GM23338 (cell line): ENCODE results near the gene FCHSD2. TPM values are rescaled to one million over a fixed set of nuclear protein-coding genes. Genes with fewer than 3 reads are reported as not detected.

ENCODE experiments used
- ATAC-seq: fragments of 200-7000 bp; cut with Tn5 transposase; 3 replicates; pipeline ENCODE4 v1.9.1; 2020
- DNase-seq: peaks from one replicate; pipeline ENCODE4 v3.0.0-alpha.2; 2015; ENCODE audit warnings: low spot score
- H2AFZ ChIP-seq: fragments of 200-600 bp; sonication (generic); 2 replicates; pipeline ENCODE4 v1.8.0; 2016; ENCODE audit warnings: antibody characterized with exemption, mild to moderate bottlenecking, moderate library complexity
- H3F3A ChIP-seq: fragments of 200-600 bp; sonication (generic); replicated peaks from 2 replicates; pipeline ENCODE4 v1.8.0; 2017; ENCODE audit warnings: antibody characterized with exemption, mixed run types, low read depth
- H3K27ac ChIP-seq: fragments of 200-600 bp; sonication (generic); 2 replicates; pipeline ENCODE4 v1.6.1; 2016; ENCODE audit warnings: low read depth
- H3K27me3 ChIP-seq: fragments of 200-600 bp; sonication (generic); 2 replicates; pipeline ENCODE4 v1.8.0; 2016; ENCODE audit warnings: mild to moderate bottlenecking, mixed run types, moderate library complexity; ENCODE audit not compliant: insufficient read depth
- H3K36me3 ChIP-seq: fragments of 200-600 bp; sonication (generic); 2 replicates; pipeline ENCODE4 v1.8.0; 2016; ENCODE audit warnings: mild to moderate bottlenecking; ENCODE audit not compliant: insufficient read depth
- H3K4me1 ChIP-seq: fragments of 200-600 bp; sonication (generic); 2 replicates; pipeline ENCODE4 v1.8.0; 2016; ENCODE audit warnings: mild to moderate bottlenecking, moderate library complexity; ENCODE audit not compliant: insufficient read depth
- H3K4me2 ChIP-seq: fragments of 200-600 bp; sonication (generic); 2 replicates; pipeline ENCODE4 v1.7.1; 2017; ENCODE audit warnings: mixed run types
- H3K4me3 ChIP-seq: fragments of 200-600 bp; sonication (generic); 2 replicates; pipeline ENCODE4 v1.6.1; 2016; ENCODE audit warnings: mixed run types
- H3K79me2 ChIP-seq: fragments of 200-600 bp; sonication (generic); replicated peaks from 2 replicates; pipeline ENCODE4 v1.8.0; 2017; ENCODE audit warnings: mild to moderate bottlenecking; ENCODE audit not compliant: insufficient read depth
- H3K9me2 ChIP-seq: fragments of 200-600 bp; sonication (generic); 2 replicates; pipeline ENCODE4 v1.8.0; 2017; ENCODE audit not compliant: insufficient read depth
- H4K20me1 ChIP-seq: fragments of 200-600 bp; sonication (generic); replicated peaks from 2 replicates; pipeline ENCODE4 v1.8.0; 2017; ENCODE audit warnings: mild to moderate bottlenecking; ENCODE audit not compliant: insufficient read depth
- H3K27ac Mint-ChIP-seq: 2 replicates; pipeline ENCODE4 v1.8.0; 2020; ENCODE audit warnings: inconsistent platforms, mild to moderate bottlenecking, moderate library complexity, mixed read lengths
- H3K27me3 Mint-ChIP-seq: 3 replicates; pipeline ENCODE4 v1.8.0; 2022; ENCODE audit warnings: low read depth, mild to moderate bottlenecking, moderate library complexity, mixed read lengths, inconsistent platforms; ENCODE audit not compliant: insufficient read depth, poor library complexity
- H3K36me3 Mint-ChIP-seq: 3 replicates; pipeline ENCODE4 v1.8.0; 2021; ENCODE audit warnings: low read depth, mild to moderate bottlenecking, inconsistent platforms, moderate library complexity, mixed read lengths
- H3K4me1 Mint-ChIP-seq: 3 replicates; pipeline ENCODE4 v1.8.0; 2020; ENCODE audit warnings: mild to moderate bottlenecking, inconsistent platforms, mixed read lengths
- H3K4me3 Mint-ChIP-seq: 3 replicates; pipeline ENCODE4 v1.8.0; 2021; ENCODE audit warnings: moderate library complexity, mild to moderate bottlenecking, inconsistent platforms, mixed read lengths
- H3K9me3 Mint-ChIP-seq: 3 replicates; pipeline ENCODE4 v1.8.0; 2020; ENCODE audit warnings: moderate library complexity, mild to moderate bottlenecking, inconsistent platforms, mixed read lengths
- CREB1 ChIP-seq: fragments of 250-450 bp; sonication (Bioruptor Pico); IDR thresholded peaks from 2 replicates; pipeline ENCODE4 v1.5.0; 2020; ENCODE audit warnings: low read depth, mild to moderate bottlenecking, moderate library complexity
- CTCF ChIP-seq, 2 experiments: fragments of 200-600 bp in 1 of 2; sonication (generic) in 1 of 2; conservative IDR thresholded peaks; 2 replicates each; pipeline versions ENCODE4 v1.5.1 to v1.6.1; 2016 to 2017; ENCODE audit warnings: antibody characterized with exemption in 2 of 2, low read depth in 2 of 2, mild to moderate bottlenecking in 2 of 2, moderate library complexity in 1 of 2
- ETS1 ChIP-seq: IDR thresholded peaks from 2 replicates; pipeline ENCODE4 v1.6.1; 2016; ENCODE audit warnings: antibody characterized with exemption
- EZH2 ChIP-seq: fragments of 200-600 bp; sonication (generic); IDR thresholded peaks from one replicate; pipeline ENCODE4 v1.8.0; 2017; ENCODE audit warnings: antibody characterized with exemption, mild to moderate bottlenecking, low read depth; ENCODE audit not compliant: unreplicated experiment
- EZH2phosphoT487 ChIP-seq: fragments of 200-600 bp; sonication (generic); IDR thresholded peaks from one replicate; pipeline ENCODE4 v1.8.1; 2018; ENCODE audit warnings: antibody characterized with exemption; ENCODE audit not compliant: unreplicated experiment
- JUNB ChIP-seq: IDR thresholded peaks from one replicate; pipeline ENCODE4 v1.6.1; 2016; ENCODE audit warnings: antibody characterized with exemption; ENCODE audit not compliant: unreplicated experiment
- NANOG ChIP-seq: IDR thresholded peaks from 2 replicates; pipeline ENCODE4 v1.6.1; 2016; ENCODE audit warnings: antibody characterized with exemption, borderline replicate concordance
- POLR2AphosphoS5 ChIP-seq: IDR thresholded peaks from 2 replicates; pipeline ENCODE4 v1.6.1; 2016; ENCODE audit warnings: antibody characterized with exemption, low read depth
- REST ChIP-seq: IDR thresholded peaks from one replicate; pipeline ENCODE4 v1.6.1; 2018; ENCODE audit warnings: antibody characterized with exemption; ENCODE audit not compliant: unreplicated experiment
- STAT1 ChIP-seq: IDR thresholded peaks from one replicate; pipeline ENCODE4 v1.6.1; 2016; ENCODE audit warnings: antibody characterized with exemption; ENCODE audit not compliant: unreplicated experiment
- ZNF114 ChIP-seq: fragments of 250-450 bp; sonication (Bioruptor Pico); IDR thresholded peaks from 2 replicates; pipeline ENCODE4 v1.5.0; 2020; ENCODE audit warnings: mild to moderate bottlenecking, moderate library complexity
- ZNF331 ChIP-seq: fragments of 250-450 bp; sonication (Bioruptor Pico); IDR thresholded peaks from 2 replicates; pipeline ENCODE4 v1.5.0; 2020; ENCODE audit warnings: low read depth, mild to moderate bottlenecking, moderate library complexity
- ZNF462 ChIP-seq: fragments of 250-450 bp; sonication (Bioruptor Pico); IDR thresholded peaks from 2 replicates; pipeline ENCODE4 v1.5.0; 2020; ENCODE audit warnings: mild to moderate bottlenecking, moderate library complexity
- polyA plus RNA-seq: library from polyadenylated mRNA; unstranded; fragments of >200 nt; fragmentation: Nextera tagmentation; extraction: Ambion mirVana; gene quantifications from 2 replicates; pipeline ENCODE4 v1.2.1, GENCODE V29; 2016
- total RNA-seq: library from RNA; depleted of rRNA; stranded (reverse); fragments of >200 nt; shearing (Covaris generic); gene quantifications from 2 replicates; pipeline ENCODE4 v1.2.3, GENCODE V29; 2014

The FCHSD2 gene
- total and polyA plus RNA-seq, 2 experiments from 2014 or later = 3.6 to 5.2 TPM

GRCh38 chr11:72863091-72863490, 279.0 kb downstream of the FCHSD2 start:
- Histone ChIP-seq H3K27ac (no peak overlapping the region), H3K9me2 (no peaks in the 10 kb centered on the region), H2AFZ (no peak overlapping the region), H4K20me1 (no peaks in the 10 kb centered on the region), H3F3A (no peaks in the 10 kb centered on the region), H3K4me2 (no peak overlapping the region), H3K27me3 (no peaks in the 10 kb centered on the region), H3K79me2 (no peaks in the 10 kb centered on the region), H3K36me3 (no peaks in the 10 kb centered on the region), H3K4me3 (no peak overlapping the region), H3K4me1 (peaks cover 6% of the 10 kb centered on the region; the same call in 1 of the 2 replicates)
- Mint-ChIP-seq H3K4me1 (peaks cover 9% of the 10 kb centered on the region; the same call in 2 of the 3 replicates), H3K36me3 (no peaks in the 10 kb centered on the region), H3K27me3 (no peaks in the 10 kb centered on the region), H3K9me3 (no peaks in the 10 kb centered on the region), H3K4me3 (no peak overlapping the region), H3K27ac (no peak overlapping the region)
- ATAC-seq = no peak
- TF ChIP-seq JUNB (no peak), POLR2AphosphoS5 (no peak), CTCF (conservative IDR thresholded peaks at IDR 0.05; ENCODE audit: low read depth in 2 of 2) (no peak), CREB1 (CRISPR knock-in tag) (no peak), EZH2 (no peak), EZH2phosphoT487 (no peak), REST (no peak), STAT1 (no peak), ZNF462 (CRISPR knock-in tag) (no peak), NANOG (no peak), ZNF114 (CRISPR knock-in tag) (no peak), ETS1 (no peak), ZNF331 (no peak)
- no peak for DNase-seq
